GM12872 (cell line): ENCODE data around the gene EEF1A1.

ENCODE experiments used
- TF ChIP-seq, protein P1 (sequence below): IDR thresholded peaks from 3 replicates; pipeline ENCODE4 v1.5.1; 2011; ENCODE audit warnings: low read depth, mild to moderate bottlenecking, low read length, moderate library complexity; ENCODE audit not compliant: insufficient read depth

EEF1A1 gene

DNA sequence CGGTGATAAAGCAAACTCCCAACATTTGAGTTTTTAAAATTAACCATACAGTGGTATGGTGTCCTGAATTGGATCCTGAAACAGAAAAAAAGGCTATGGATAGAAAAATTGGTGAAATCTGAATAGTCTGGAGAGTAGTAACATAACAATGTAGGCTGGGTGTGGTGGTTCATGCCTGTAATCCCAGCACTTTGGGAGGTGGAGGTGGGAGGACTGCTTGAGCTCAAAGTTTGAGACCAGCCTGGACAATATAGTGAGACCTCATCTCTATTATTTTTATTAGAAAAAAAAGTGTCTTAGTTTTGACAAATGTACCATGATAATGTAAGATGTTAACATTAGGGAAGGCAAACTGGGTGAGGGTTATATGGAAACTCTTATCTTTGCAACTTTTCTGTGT, 11.0 kb downstream of the EEF1A1 start:
- TF ChIP-seq, protein P1, sequence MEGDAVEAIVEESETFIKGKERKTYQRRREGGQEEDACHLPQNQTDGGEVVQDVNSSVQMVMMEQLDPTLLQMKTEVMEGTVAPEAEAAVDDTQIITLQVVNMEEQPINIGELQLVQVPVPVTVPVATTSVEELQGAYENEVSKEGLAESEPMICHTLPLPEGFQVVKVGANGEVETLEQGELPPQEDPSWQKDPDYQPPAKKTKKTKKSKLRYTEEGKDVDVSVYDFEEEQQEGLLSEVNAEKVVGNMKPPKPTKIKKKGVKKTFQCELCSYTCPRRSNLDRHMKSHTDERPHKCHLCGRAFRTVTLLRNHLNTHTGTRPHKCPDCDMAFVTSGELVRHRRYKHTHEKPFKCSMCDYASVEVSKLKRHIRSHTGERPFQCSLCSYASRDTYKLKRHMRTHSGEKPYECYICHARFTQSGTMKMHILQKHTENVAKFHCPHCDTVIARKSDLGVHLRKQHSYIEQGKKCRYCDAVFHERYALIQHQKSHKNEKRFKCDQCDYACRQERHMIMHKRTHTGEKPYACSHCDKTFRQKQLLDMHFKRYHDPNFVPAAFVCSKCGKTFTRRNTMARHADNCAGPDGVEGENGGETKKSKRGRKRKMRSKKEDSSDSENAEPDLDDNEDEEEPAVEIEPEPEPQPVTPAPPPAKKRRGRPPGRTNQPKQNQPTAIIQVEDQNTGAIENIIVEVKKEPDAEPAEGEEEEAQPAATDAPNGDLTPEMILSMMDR, result no peak

DNA sequence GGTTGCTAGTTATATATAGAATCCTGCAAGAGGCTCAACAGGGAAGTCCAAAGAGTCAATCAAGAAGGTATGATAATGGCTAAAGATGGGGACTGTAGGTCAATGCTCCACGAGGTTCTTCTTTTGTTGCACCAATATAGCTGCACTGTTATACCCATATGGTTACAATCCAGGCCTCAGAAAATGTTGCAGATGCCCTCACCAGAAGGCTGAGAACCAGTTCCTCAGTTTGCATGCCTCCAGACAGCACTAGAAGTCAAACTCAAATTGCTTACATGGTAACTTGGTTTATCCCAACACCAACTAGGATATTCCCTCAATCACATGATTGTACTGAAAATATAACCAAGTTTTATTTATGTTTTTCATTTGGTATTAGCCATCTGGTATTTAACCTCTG, 12.1 kb downstream of the EEF1A1 start:
- TF ChIP-seq, protein P1, result no peak

DNA sequence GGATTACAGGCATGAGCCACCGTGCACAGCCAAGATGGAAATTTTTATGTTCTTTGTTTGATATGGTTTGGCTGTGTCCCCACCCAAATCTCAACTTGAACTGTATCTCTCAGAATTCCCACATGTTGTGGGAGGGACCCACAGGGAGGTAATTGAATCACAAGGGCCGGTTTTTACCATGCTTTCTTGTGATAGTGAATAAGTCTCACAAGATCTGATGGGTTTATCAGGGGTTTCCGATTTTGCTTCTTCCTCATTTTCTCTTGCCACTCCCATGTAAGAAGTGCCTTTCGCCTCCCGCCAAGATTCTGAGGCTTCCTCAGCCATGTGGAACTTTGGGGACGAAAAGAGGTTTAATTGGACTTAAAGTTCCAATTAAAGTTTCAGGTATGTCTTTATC, 14.6 kb downstream of the EEF1A1 start:
- TF ChIP-seq, protein P1, result no peak

DNA sequence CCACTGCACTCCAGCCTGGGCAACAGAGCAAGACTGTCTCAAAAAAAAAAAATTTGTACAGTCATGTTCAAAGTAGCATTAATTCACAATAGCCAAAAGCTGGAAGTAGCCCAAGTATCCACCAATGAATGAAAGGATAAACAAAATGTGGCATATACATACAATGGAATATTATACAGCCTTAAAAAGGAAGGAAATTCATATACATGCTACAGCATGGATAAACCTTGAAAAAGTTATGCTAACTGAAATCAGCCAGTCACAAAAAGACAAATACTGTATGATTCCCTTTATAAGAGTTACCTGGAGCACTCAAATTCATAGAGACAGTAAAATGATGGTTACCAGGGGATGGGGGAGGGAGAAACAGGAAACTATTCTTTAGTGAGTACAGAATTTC, 15.7 kb downstream of the EEF1A1 start:
- TF ChIP-seq, protein P1, result no peak

DNA sequence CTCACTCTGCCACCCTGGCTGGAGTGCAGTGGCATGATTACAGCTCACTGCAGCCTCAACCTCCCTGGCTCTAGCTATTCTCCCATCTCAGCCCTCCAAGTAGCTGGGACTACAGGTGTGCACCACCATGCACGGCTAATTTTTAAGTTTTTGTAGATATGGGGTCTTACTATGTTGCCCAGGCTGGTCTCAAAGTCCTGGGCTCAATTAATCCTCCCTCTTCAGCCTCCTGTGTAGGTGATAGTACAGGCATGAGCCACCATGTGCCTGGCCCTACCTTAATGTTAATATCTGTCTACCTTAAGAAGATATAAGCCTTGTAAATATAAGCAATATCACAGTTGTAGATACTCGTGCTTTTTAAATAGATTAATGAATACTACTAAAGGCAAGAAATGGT, 16.7 kb downstream of the EEF1A1 start:
- TF ChIP-seq, protein P1, result no peak

DNA sequence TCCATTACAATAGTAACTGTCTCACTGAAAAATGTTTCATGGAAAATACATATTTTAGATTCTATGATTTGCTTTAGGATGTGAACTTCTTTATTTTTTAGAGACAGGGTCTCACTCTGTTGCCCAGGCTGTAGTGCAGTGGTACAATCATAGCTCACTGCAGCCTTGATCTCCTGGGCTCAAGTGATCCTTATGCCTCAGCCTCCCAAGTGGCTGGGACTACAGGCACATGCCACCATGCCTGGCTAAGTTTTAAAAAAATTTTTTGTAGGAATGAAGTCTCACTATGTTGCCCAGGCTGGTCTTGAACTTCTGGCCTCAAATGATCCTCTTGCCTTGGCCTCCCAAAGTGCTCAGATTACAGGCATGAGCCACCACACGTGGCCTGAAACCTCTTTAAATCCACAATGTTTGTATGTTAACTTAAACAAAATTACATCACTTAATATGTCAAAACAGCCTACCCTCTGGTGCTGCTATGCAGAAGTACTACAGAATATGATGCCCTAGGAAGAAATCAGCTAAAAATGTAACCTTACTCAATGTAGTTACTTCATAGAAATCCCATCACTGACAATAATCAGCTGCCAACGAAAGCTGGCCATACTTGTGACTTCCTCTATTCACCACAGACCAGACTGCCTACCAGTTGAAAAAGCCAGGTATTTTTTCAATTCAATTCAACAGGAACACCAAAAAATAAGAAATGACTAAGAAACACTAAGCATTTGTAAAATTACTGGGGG, 17.6 kb downstream of the EEF1A1 start:
- TF ChIP-seq, protein P1, result no peak

DNA sequence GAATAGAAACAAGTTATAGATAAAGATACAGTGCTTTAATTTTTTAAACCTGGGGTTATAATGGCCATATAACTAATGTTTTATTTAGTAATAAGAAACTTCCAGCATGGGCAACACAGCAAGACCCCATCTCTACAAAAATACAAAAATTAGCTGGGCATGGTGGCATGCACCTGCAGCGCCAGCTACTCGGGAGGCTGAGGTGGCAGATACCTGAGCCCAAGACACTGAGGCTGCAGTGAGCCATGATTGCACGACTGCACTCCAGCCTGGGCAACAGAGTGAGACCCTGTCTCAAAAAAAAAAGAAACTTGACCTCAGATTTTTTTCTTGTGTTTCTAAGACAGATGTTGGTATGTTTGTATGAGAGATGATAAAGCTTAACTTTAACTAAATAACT, 22.9 kb downstream of the EEF1A1 start:
- TF ChIP-seq, protein P1, result no peak
